OCI-LY7 (cell line): ENCODE data around the gene B3GALT6. TPM values are rescaled to one million over a fixed set of nuclear protein-coding genes. Genes with fewer than 3 reads are reported as not detected.

Experiments used
- BruUV-seq: library from RNA; stranded (reverse); fragments of 400-500 nt; replicated peaks from 2 replicates; lab custom pipeline; 2021; lab: Mats Ljungman, UMichigan
- CTCF ChIA-PET: fragments of 300-600 bp; sonication (Branson Sonifier 250); formaldehyde crosslinking; loops from one replicate; lab custom pipeline; 2022; ENCODE audit warnings: antibody characterized with exemption; ENCODE audit not compliant: unreplicated experiment; lab: Charles Lee
- POLR2A ChIA-PET: fragments of 300-600 bp; sonication (Branson Sonifier 250); formaldehyde crosslinking; loops from one replicate; lab custom pipeline; 2022; ENCODE audit warnings: antibody characterized with exemption; lab: Charles Lee
- DNase-seq: peaks from one replicate; pipeline ENCODE4 v3.0.0-alpha.2; 2015; ENCODE audit warnings: low spot score
- H2AFZ ChIP-seq: fragments of 200-600 bp; sonication (generic), shearing (Covaris generic); 2 replicates; pipeline ENCODE4 v1.6.1; 2014; ENCODE audit warnings: mild to moderate bottlenecking, antibody characterized with exemption, low read length, moderate library complexity
- H3K27ac ChIP-seq: fragments of 200-600 bp; sonication (generic); 2 replicates; pipeline ENCODE4 v1.5.1; 2014; ENCODE audit warnings: mixed run types, low read depth, mild to moderate bottlenecking, moderate library complexity, low read length, inconsistent platforms; ENCODE audit not compliant: poor library complexity, severe bottlenecking
- H3K36me3 ChIP-seq: fragments of 200-600 bp; sonication (generic); 2 replicates; pipeline ENCODE4 v1.6.1; 2014; ENCODE audit warnings: mild to moderate bottlenecking, antibody characterized with exemption, low read length, moderate library complexity, mixed read lengths; ENCODE audit not compliant: insufficient read depth
- H3K4me1 ChIP-seq: fragments of 200-600 bp; sonication (generic); 2 replicates; pipeline ENCODE4 v1.5.1; 2014; ENCODE audit warnings: mild to moderate bottlenecking, low read length; ENCODE audit not compliant: insufficient read depth, poor library complexity, severe bottlenecking
- H3K4me2 ChIP-seq: fragments of 200-600 bp; sonication (generic); 2 replicates; pipeline ENCODE4 v1.6.1; 2014; ENCODE audit warnings: mild to moderate bottlenecking, low read length
- H3K4me3 ChIP-seq: fragments of 200-600 bp; sonication (generic); 2 replicates; pipeline ENCODE4 v1.5.1; 2014; ENCODE audit warnings: mild to moderate bottlenecking, low read depth, low read length; ENCODE audit not compliant: poor library complexity, severe bottlenecking
- H3K79me2 ChIP-seq: fragments of 200-600 bp; sonication (generic); 2 replicates; pipeline ENCODE4 v1.6.1; 2016; ENCODE audit warnings: low read depth, mild to moderate bottlenecking, low read length, moderate library complexity, mixed read lengths; ENCODE audit not compliant: insufficient read depth
- H3K9me2 ChIP-seq: fragments of 200-600 bp; sonication (generic); 2 replicates; pipeline ENCODE4 v1.6.1; 2016; ENCODE audit warnings: mild to moderate bottlenecking, low read length, mixed read lengths; ENCODE audit not compliant: insufficient read depth
- H3K9me3 ChIP-seq: fragments of 200-600 bp; sonication (generic); 2 replicates; pipeline ENCODE4 v1.6.1; 2014; ENCODE audit warnings: mild to moderate bottlenecking, mixed run types, low read length, mixed read lengths
- H4K20me1 ChIP-seq: fragments of 200-600 bp; sonication (generic); 2 replicates; pipeline ENCODE4 v1.6.1; 2014; ENCODE audit warnings: mild to moderate bottlenecking, antibody characterized with exemption, low read length, moderate library complexity, mixed read lengths; ENCODE audit not compliant: insufficient read depth
- EZH2phosphoT487 ChIP-seq: fragments of 200-600 bp; sonication (generic); IDR thresholded peaks from 2 replicates; pipeline ENCODE4 v1.6.1; 2018; ENCODE audit warnings: low read depth, borderline replicate concordance, mild to moderate bottlenecking, mixed run types, antibody characterized with exemption, low read length, moderate library complexity, mixed read lengths
- intact Hi-C: fragments of 100-400 bp; cut with micrococcal nuclease; formaldehyde crosslinking; loops from one replicate; pipeline ENCODE4 v1.10.0; 2022; ENCODE audit not compliant: unreplicated experiment
- total RNA-seq, 2 experiments: library from RNA; depleted of rRNA in 1 of 2; stranded (reverse); fragments of >200 nt in 1 of 2; shearing (Covaris generic) in 1 of 2; gene quantifications; 2 replicates each; pipeline ENCODE4 v1.2.3, GENCODE V29; 2014 to 2022
- TF ChIP-seq, protein P1 (sequence below): fragments of 200-600 bp; sonication (generic); conservative IDR thresholded peaks from 2 replicates; pipeline ENCODE4 v1.5.1; 2014; ENCODE audit warnings: mild to moderate bottlenecking, antibody characterized with exemption, low read length, moderate library complexity, mixed read lengths

Gene B3GALT6
- total RNA-seq, 2 experiments from 2014 or later = 27.1 to 36.2 TPM

DNA sequence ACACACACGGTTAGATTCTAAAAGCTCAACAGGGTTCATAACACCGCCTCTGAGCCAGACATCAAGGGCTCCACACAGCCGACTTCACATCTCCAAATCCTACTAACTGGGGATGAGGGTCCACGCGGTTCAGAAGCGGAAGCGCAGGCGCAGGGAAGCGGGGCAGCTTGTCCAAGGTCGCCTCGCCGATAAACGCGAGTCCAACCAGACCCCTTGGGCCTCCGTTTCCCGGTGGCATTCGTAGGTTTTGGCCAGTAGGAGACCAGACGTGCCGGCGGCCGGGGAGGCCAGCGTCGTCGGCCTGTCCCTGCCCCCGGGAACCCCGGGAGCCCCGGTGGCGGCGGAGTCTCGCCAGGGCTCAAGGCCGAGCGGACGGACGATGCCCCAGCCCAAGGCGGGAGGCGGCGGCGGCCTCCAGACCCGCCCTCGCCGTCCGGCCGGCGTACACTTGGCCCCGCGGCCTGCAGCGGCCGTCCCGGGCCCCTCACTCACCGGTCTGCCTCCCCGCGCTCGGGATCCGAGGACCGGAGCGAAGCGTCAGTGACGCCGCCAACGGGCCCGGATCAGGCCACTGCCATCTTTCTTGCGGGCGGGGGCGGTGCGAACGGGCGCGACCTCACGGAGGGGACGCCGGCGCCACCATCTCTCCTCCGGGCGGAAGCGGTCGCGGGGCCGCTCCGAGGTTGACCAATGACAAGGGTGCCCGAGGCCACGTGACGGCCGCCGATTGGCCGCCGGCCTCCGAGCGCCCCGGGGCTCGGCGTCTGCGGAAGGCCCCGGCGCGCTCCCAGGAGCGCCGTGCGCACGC, 433 bp upstream of the B3GALT6 start, which contains the start of gene SDF4:
SDF4 (minus strand) TSS at position 602 of the 808 bp plus-strand sequence. CDS start 3,229 bp downstream, outside the sequence.
- POLR2A ChIA-PET = interaction anchor here (0.5 to 1.0 kb wide), 3 partner anchors 92 to 247 kb away, joined by 3 to 8 read pairs (median 4); no protein-coding TSS in a partner anchor
- Histone ChIP-seq H3K9me2 (no peaks in the 10 kb centered on the region), H3K4me1 (peaks cover 28% of the 10 kb centered on the region), H3K36me3 (peaks cover 34% of the 10 kb centered on the region), H3K4me3 (peak within 1 kb of the TSS; percentile 78), H3K27ac (peak within 1 kb of the TSS; percentile 43), H2AFZ (peak within 1 kb of the TSS; percentile 69), H3K9me3 (no peaks in the 10 kb centered on the region), H3K79me2 (peaks cover 54% of the 10 kb centered on the region), H3K4me2 (peak within 1 kb of the TSS; percentile 99), H4K20me1 (no peaks in the 10 kb centered on the region)
- TF ChIP-seq, protein P1, sequence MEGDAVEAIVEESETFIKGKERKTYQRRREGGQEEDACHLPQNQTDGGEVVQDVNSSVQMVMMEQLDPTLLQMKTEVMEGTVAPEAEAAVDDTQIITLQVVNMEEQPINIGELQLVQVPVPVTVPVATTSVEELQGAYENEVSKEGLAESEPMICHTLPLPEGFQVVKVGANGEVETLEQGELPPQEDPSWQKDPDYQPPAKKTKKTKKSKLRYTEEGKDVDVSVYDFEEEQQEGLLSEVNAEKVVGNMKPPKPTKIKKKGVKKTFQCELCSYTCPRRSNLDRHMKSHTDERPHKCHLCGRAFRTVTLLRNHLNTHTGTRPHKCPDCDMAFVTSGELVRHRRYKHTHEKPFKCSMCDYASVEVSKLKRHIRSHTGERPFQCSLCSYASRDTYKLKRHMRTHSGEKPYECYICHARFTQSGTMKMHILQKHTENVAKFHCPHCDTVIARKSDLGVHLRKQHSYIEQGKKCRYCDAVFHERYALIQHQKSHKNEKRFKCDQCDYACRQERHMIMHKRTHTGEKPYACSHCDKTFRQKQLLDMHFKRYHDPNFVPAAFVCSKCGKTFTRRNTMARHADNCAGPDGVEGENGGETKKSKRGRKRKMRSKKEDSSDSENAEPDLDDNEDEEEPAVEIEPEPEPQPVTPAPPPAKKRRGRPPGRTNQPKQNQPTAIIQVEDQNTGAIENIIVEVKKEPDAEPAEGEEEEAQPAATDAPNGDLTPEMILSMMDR = no peak
- TF ChIP-seq EZH2phosphoT487 = no peak
- CTCF ChIA-PET = no interaction called here
- DNase-seq = peak; percentile 97
- intact Hi-C loops = loop anchor here (1.0 to 10.0 kb wide), 3 partner anchors 76 to 197 kb away; partner anchors contain the start of genes ACAP3, C1orf159 and PUSL1
- no TSS peak for BruUV-seq

DNA sequence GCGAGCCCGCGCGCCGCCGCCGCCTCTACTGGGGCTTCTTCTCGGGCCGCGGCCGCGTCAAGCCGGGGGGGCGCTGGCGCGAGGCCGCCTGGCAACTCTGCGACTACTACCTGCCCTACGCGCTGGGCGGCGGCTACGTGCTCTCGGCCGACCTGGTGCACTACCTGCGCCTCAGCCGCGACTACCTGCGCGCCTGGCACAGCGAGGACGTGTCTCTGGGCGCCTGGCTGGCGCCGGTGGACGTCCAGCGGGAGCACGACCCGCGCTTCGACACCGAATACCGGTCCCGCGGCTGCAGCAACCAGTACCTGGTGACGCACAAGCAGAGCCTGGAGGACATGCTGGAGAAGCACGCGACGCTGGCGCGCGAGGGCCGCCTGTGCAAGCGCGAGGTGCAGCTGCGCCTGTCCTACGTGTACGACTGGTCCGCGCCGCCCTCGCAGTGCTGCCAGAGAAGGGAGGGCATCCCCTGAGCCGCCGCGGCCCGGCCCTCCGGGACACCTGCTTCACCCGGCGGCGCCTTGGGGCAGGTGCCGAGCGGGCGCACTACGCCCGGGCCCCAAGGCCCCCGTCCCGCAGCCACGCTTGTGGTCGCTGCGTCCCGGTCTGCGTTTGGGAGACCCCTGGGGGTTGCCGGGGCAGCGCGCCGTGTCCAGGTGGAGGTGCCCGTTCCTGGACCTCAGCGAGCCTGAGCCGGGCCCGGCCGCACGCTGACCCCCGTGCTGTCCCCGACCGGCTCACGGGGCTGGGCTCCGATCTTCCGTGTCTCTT, 944 bp downstream of the B3GALT6 start:
- Histone ChIP-seq H3K36me3 (peaks cover 22% of the 10 kb centered on the region), H3K4me3 (peak overlapping the region; percentile 69), H2AFZ (no peak overlapping the region), H3K4me2 (peak overlapping the region; percentile 70), H3K4me1 (peaks cover 28% of the 10 kb centered on the region), H3K9me3 (no peaks in the 10 kb centered on the region), H3K79me2 (peaks cover 54% of the 10 kb centered on the region), H3K9me2 (no peaks in the 10 kb centered on the region), H4K20me1 (no peaks in the 10 kb centered on the region), H3K27ac (no peak overlapping the region)
- CTCF ChIA-PET = no interaction called here
- BruUV-seq = no TSS peak
- POLR2A ChIA-PET = no interaction called here
- DNase-seq = no peak
- intact Hi-C loops = loop anchor here (1.0 to 10.0 kb wide), 3 partner anchors 74 to 198 kb away; partner anchors contain the start of genes ACAP3, C1orf159 and PUSL1
- no peak for TF ChIP-seq EZH2phosphoT487
- TF ChIP-seq, protein P1 = no peak
